HG02798 (cell line): ENCODE results near the gene B3GALT5.

ENCODE experiments used
- ATAC-seq: cut with Tn5 transposase; IDR thresholded peaks from one replicate; pipeline ENCODE4 v1.9.1; 2021; ENCODE audit warnings: mild to moderate bottlenecking; ENCODE audit not compliant: unreplicated experiment, poor library complexity

Gene B3GALT5

GRCh38 chr21:39641827-39642450, 29.2 kb downstream of the B3GALT5 start:
- no peak for ATAC-seq

- ATAC-seq = no peak
Observed at GRCh38 chr21:39644062-39644560, 31.4 kb downstream of the B3GALT5 start.

GRCh38 chr21:39645331-39645730, 32.6 kb downstream of the B3GALT5 start:
- no peak for ATAC-seq

- no peak for ATAC-seq
Observed at GRCh38 chr21:39647476-39647875, 34.7 kb downstream of the B3GALT5 start.

GRCh38 chr21:39648879-39649278, 36.1 kb downstream of the B3GALT5 start:
- ATAC-seq = no peak

GRCh38 chr21:39649526-39649925, 36.8 kb downstream of the B3GALT5 start:
- no peak for ATAC-seq

- no peak for ATAC-seq
Observed at GRCh38 chr21:39650306-39650705, 37.6 kb downstream of the B3GALT5 start.

GRCh38 chr21:39650801-39651200, 38.1 kb downstream of the B3GALT5 start:
- no peak for ATAC-seq

- ATAC-seq = no peak
Observed at GRCh38 chr21:39651206-39651605, 38.5 kb downstream of the B3GALT5 start.

GRCh38 chr21:39654951-39655350, 42.2 kb downstream of the B3GALT5 start:
- no peak for ATAC-seq

- no peak for ATAC-seq
Observed at GRCh38 chr21:39655589-39655988, 42.8 kb downstream of the B3GALT5 start.

- no peak for ATAC-seq
Observed at GRCh38 chr21:39656209-39656608, 43.5 kb downstream of the B3GALT5 start.

- ATAC-seq = no peak
Observed at GRCh38 chr21:39657091-39657689, 44.5 kb downstream of the B3GALT5 start.

GRCh38 chr21:39658066-39658465, 45.3 kb downstream of the B3GALT5 start:
- no peak for ATAC-seq

GRCh38 chr21:39659070-39659815, 46.5 kb downstream of the B3GALT5 start:
- no peak for ATAC-seq

GRCh38 chr21:39660191-39660980, 47.6 kb downstream of the B3GALT5 start:
- ATAC-seq = no peak

GRCh38 chr21:39661121-39661520, 48.4 kb downstream of the B3GALT5 start:
- no peak for ATAC-seq

- ATAC-seq = no peak
Observed at GRCh38 chr21:39661740-39662139, 49.0 kb downstream of the B3GALT5 start.

GRCh38 chr21:39662411-39662953, 49.7 kb downstream of the B3GALT5 start:
- ATAC-seq = no peak

- ATAC-seq = no peak
Observed at GRCh38 chr21:39663066-39663465, 50.3 kb downstream of the B3GALT5 start.
